Measurements from ENCODE around the gene MEI4. TPM values are rescaled to one million over a fixed set of nuclear protein-coding genes. Genes with fewer than 3 reads are reported as not detected.

Gene MEI4
- total RNA-seq, 6 experiments from 2014 or later, result not detected

DNA sequence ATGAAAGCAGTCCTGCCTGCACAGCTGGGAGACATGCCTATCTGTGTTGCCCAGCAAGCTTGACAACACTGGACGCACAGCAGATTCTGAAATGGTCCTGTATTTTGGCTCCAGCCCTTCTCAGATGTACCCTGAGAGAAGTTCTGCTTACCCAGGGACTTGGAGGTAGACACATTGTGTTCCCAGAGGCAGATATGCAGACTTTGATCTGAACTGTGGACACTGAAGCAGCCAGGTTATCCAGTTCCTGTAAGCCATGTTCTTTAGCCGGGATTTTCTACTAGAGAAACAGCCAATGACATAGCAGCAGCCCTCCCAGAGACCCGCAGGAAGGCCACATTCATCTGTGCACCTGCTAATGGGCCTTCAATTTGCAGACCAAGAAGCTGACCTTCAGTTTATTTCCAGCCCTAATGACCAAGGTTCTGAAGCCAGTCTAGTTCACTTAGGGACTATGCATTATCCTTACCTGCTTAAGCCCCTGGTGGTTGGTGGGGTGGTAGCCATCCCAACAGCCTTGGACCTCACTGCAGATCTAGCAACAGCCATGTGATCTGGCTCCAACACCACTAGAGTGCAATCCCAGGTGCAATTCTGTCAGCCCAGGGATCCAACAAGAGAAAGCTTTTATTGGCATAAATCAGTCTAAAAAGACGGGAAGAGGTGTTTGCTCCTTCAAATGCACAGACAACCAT lies 134.2 kb downstream of the MEI4 start:
- Mint-ChIP-seq H3K27ac (no peak overlapping the region), H3K9me3 (peaks cover 20% of the 10 kb centered on the region), H3K4me1 (ENCODE audit: low read depth) (no peaks in the 10 kb centered on the region), H3K36me3 (ENCODE audit: low read depth) (no peaks in the 10 kb centered on the region), H3K27me3 (ENCODE audit: insufficient read depth) (no peaks in the 10 kb centered on the region), H3K4me3 (no peak overlapping the region)
- DNase-seq, result no peak
- TF ChIP-seq, protein P1, sequence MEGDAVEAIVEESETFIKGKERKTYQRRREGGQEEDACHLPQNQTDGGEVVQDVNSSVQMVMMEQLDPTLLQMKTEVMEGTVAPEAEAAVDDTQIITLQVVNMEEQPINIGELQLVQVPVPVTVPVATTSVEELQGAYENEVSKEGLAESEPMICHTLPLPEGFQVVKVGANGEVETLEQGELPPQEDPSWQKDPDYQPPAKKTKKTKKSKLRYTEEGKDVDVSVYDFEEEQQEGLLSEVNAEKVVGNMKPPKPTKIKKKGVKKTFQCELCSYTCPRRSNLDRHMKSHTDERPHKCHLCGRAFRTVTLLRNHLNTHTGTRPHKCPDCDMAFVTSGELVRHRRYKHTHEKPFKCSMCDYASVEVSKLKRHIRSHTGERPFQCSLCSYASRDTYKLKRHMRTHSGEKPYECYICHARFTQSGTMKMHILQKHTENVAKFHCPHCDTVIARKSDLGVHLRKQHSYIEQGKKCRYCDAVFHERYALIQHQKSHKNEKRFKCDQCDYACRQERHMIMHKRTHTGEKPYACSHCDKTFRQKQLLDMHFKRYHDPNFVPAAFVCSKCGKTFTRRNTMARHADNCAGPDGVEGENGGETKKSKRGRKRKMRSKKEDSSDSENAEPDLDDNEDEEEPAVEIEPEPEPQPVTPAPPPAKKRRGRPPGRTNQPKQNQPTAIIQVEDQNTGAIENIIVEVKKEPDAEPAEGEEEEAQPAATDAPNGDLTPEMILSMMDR (IDR thresholded peaks at IDR 0.05), result no peak

DNA sequence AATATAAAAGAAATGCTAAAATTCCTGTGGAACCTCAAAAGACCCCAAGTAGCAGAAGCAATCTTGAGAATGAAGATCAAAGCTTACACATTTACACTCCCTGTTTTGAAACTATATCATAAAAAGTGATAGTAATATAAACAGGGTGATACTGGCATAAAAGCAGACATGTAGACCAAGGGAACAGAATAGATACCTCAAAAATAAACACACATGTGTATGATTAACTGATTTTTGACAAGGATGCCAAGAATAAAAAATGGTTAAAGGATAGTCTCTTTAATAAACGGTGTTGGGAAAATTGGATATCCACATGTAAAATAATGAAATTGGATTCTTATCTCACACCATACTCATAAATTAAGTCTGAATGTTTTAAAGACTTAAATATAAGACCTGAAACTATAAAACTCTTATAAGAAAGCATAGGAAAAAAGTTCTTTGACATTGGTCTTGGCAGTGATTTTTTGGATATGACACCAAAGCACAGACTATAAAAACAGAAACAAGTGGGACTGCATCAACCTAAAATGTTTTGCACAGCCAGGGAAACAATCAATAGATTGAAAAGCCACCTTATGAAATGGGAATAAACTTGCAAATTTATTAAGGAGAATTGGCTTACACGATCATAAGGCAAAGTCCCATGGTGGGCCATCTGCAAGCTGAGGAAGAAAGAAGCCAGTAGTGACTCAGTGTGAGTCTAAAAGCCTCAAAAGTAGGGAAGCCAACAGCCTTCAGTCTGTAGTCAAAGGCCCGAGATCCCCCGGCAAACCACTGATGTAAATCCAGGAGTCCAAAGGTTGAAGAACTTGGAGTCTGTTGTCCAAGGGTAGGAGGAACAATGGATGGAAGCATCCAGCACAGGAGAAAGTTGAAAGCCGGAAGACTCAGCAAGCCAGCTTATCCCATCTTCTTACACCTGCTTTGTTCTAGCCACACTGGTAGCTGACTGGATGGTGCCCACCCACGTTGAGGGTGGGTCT lies 144.3 kb downstream of the MEI4 start:
- no peaks in the 10 kb centered on the region for H3K36me3 Mint-ChIP-seq (ENCODE audit: low read depth)
- no peak overlapping the region for H3K27ac Mint-ChIP-seq
- TF ChIP-seq, protein P1 (IDR thresholded peaks at IDR 0.05), result no peak
- no peaks in the 10 kb centered on the region; the same call in 1 of the 2 replicates for H3K27me3 Mint-ChIP-seq (ENCODE audit: insufficient read depth)
- no peak for DNase-seq
- H3K9me3 Mint-ChIP-seq, result peaks cover 46% of the 10 kb centered on the region
- no peaks in the 10 kb centered on the region for H3K4me1 Mint-ChIP-seq (ENCODE audit: low read depth)
- H3K4me3 Mint-ChIP-seq, result no peak overlapping the region

DNA sequence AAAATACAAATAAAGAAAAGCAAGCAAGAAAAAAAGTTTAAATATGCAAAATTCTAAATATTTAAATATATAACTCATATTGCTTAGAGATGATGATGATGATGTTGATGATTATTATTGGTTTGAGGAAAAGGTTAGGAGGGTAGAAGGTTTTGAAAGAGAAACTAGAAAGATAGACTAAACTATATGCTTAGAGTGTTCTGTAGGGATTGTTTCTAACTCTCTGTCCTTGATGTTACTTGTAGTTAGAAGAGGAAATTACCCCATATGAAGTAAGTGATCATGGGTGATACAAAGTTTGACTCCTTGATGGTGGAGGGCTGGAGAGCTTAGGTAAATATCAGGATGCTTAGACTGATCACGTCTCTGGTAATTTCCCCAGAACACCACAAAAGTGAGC lies 159.5 kb downstream of the MEI4 start:
- H3K27me3 Mint-ChIP-seq (ENCODE audit: insufficient read depth), result no peaks in the 10 kb centered on the region
- H3K4me3 Mint-ChIP-seq, result no peak overlapping the region
- no peaks in the 10 kb centered on the region for H3K36me3 Mint-ChIP-seq (ENCODE audit: low read depth)
- no peak overlapping the region for H3K27ac Mint-ChIP-seq
- TF ChIP-seq, protein P1 (IDR thresholded peaks at IDR 0.05), result no peak
- H3K9me3 Mint-ChIP-seq, result peaks cover 27% of the 10 kb centered on the region
- no peaks in the 10 kb centered on the region for H3K4me1 Mint-ChIP-seq (ENCODE audit: low read depth)
- no peak for DNase-seq

DNA sequence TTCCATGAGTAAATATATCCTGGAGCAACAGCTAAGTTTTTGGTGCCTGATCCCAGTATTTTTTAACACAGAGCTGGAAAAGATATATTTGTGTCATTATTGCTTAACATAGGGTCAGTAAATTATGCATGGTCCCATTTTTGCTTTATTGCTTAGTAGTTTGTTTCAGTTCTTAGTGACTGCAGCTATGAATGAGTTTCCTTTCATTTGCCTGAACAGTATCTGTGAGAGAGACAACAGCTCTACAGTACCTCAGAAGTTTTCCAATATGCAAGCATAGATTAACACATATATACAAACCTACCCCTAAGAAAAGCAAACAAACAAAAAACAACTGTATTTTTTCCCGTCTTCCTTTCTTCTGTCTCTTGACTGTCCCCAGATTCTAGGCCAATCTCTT lies 160.3 kb downstream of the MEI4 start:
- Mint-ChIP-seq H3K27ac (no peak overlapping the region), H3K9me3 (peaks cover 23% of the 10 kb centered on the region), H3K4me3 (no peak overlapping the region), H3K36me3 (ENCODE audit: low read depth) (no peaks in the 10 kb centered on the region), H3K27me3 (ENCODE audit: insufficient read depth) (no peaks in the 10 kb centered on the region), H3K4me1 (ENCODE audit: low read depth) (no peaks in the 10 kb centered on the region)
- no peak for DNase-seq
- TF ChIP-seq, protein P1 (IDR thresholded peaks at IDR 0.05), result no peak

DNA sequence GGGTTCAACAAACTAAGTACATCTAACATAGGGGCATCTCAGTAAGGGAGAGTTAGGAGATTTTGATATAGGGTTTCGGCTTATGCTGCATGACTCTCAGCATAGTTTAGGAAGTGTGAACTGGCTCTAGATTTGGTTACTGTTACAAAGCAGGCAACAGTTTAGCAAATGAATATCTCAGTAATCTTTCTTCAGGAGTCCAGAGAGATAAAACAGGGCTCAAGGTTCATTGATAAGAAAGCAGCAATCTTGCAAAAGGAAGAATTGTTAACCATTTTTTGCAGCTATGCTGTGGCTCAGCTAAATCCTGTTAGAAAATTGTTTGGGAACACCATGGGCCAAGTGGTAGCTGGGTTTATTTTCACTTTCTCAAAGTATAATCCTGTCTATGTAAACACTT lies 161.3 kb downstream of the MEI4 start:
- Mint-ChIP-seq H3K27ac (no peak overlapping the region), H3K9me3 (peaks cover 23% of the 10 kb centered on the region), H3K36me3 (ENCODE audit: low read depth) (no peaks in the 10 kb centered on the region), H3K4me1 (ENCODE audit: low read depth) (no peaks in the 10 kb centered on the region), H3K4me3 (no peak overlapping the region), H3K27me3 (ENCODE audit: insufficient read depth) (no peaks in the 10 kb centered on the region)
- TF ChIP-seq, protein P1 (IDR thresholded peaks at IDR 0.05), result no peak
- no peak for DNase-seq
